ENCODE data around the gene MYO1C.

Gene MYO1C

DNA sequence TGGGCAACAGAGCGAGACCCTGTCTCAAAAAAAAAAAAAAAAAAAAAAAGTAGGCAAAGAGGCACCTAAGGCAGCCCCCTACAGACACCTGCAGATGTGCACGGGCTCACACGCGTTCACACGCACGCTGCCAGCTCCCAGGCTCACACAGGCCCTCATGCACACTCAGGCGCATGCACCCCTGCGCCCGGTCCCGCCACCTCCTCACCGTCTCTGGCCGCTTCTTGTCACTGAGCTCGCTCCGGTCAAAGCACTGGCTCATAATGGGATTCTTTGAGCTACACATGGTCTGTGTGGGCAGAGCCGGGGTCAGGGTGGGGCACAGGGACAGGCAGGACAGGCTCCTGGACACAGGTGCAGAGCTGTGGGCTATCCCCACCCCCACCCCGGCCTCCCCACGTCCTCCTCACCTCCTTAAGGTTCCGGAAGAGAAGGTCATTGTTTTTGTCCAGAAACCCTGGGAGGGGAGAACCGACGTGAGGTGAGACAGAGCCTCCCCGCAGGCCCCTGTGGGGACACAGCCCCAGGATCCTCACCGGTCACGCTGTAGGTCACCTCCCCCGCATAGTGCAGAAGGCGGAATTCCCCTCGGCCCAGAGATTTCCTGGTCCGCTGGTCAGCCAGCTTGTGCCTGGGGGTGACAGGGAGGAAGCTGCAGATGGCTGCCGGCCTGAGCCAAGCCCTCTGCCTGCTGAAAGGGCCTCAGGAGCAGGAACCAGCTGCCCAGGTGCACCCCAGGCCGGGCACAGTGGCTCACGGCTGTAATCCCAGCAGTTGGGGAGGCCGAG is 17.9 kb downstream of the MYO1C start:
- no peak for TF ChIP-seq MAX (IDR thresholded peaks at IDR 0.05)
- TF ChIP-seq FOXM1 (IDR thresholded peaks at IDR 0.05; ENCODE audit: borderline replicate concordance, low read depth), result no peak
- TF ChIP-seq TCF12 (IDR thresholded peaks at IDR 0.05; ENCODE audit: low read depth), result no peak
- TF ChIP-seq ZBTB7A (IDR thresholded peaks at IDR 0.05; ENCODE audit: low read depth), result no peak
- TF ChIP-seq, protein P1, sequence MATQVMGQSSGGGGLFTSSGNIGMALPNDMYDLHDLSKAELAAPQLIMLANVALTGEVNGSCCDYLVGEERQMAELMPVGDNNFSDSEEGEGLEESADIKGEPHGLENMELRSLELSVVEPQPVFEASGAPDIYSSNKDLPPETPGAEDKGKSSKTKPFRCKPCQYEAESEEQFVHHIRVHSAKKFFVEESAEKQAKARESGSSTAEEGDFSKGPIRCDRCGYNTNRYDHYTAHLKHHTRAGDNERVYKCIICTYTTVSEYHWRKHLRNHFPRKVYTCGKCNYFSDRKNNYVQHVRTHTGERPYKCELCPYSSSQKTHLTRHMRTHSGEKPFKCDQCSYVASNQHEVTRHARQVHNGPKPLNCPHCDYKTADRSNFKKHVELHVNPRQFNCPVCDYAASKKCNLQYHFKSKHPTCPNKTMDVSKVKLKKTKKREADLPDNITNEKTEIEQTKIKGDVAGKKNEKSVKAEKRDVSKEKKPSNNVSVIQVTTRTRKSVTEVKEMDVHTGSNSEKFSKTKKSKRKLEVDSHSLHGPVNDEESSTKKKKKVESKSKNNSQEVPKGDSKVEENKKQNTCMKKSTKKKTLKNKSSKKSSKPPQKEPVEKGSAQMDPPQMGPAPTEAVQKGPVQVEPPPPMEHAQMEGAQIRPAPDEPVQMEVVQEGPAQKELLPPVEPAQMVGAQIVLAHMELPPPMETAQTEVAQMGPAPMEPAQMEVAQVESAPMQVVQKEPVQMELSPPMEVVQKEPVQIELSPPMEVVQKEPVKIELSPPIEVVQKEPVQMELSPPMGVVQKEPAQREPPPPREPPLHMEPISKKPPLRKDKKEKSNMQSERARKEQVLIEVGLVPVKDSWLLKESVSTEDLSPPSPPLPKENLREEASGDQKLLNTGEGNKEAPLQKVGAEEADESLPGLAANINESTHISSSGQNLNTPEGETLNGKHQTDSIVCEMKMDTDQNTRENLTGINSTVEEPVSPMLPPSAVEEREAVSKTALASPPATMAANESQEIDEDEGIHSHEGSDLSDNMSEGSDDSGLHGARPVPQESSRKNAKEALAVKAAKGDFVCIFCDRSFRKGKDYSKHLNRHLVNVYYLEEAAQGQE (IDR thresholded peaks at IDR 0.05; ENCODE audit: low read depth), result no peak
- TF ChIP-seq RAD21 (IDR thresholded peaks at IDR 0.05; ENCODE audit: low read depth), result no peak
- no peak for TF ChIP-seq TEAD4 (IDR thresholded peaks at IDR 0.05)
- TF ChIP-seq YY1 (IDR thresholded peaks at IDR 0.05; ENCODE audit: low read depth), result no peak
- TF ChIP-seq TAF1 (IDR thresholded peaks at IDR 0.05; ENCODE audit: low read depth), result no peak
- TF ChIP-seq NFIC (IDR thresholded peaks at IDR 0.05), result no peak

DNA sequence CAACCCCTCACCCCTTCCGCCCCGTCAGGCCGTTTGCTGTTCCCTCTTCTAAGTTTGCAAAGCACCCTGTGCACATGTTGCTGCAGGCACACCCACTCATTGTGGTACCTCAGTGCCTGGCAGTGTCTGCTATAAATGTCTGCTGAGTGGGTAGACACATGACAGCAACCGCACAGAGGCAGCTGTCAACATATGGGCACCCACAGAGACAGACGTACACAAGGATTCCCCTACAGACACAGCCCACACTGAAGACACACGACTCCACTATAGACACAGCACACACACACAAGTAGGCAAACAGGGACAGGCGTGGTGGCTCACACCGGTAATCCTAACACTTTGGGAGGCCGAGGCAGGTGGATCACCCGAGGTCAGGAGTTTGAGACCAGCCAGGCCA is 18.6 kb downstream of the MYO1C start:
- TF ChIP-seq CREB1 (IDR thresholded peaks at IDR 0.05; ENCODE audit: low read depth) (no peak), TCF12 (IDR thresholded peaks at IDR 0.05; ENCODE audit: low read depth) (no peak), EGR1 (IDR thresholded peaks at IDR 0.05) (no peak)

DNA sequence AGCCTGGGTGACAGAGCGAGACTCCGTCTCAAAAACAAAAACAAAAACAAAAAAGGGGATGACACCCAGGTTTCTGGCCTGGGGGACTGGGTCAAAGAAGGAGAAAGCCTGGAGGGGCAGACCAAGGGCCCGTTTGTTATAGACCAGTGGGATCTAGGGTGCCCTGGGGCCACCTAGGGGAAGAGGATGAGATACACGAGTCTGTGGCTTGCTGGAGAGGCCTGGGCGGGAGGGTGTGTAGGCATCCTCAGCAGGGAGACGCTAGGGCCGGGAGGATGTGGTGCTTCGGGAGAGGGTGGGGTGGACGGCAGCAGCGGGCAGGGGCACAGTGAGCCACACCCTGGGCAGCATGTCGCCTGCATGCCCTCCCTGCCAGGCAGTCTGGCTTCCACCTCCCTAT is 19.3 kb downstream of the MYO1C start:
- TF ChIP-seq EP300 (IDR thresholded peaks at IDR 0.05; ENCODE audit: borderline replicate concordance), result no peak

DNA sequence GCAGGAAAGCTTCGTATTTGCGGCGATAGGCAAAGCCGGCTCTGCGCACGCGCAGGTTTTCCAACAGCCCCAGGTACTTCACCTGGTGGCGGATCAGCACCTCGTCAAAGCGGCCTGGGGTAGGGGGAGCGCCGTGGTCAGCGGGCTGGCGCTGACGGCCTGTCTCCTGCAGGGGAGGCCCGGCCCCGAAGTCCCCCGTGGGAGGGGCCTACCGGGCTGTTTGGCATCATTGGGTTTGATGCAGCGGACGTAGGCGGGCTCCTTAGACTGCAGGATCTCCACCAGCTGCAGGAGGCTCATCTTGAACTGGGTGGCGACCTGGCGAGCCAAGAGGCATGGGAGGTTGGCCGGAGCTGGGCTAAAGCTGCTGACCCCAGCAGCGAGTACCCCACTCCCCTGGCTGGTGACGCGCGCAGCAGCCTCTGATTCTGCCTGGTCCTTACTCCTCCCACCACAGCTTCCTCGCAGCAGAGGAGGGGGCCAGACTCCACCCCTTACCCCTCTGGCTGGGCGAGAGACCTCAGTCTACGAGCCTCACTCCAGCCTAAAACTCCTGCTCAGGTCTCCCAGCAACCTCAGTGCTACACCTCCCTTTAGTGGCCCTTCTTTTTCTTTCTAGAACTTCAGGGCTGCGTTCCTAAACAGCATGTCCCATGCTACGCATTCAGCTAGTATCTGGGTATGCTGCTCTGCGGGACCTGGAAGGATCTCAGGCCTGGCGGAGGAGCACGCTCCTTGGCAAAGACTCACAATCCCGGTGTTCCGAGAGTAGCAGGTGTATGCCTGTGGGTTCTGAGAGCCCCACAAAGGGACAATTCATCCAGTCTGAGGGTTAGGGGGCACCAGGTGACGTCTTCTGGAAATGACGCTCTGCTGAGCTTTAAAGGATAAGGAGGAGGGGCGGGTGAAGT is 20.3 kb downstream of the MYO1C start:
- no peak for TF ChIP-seq EP300 (IDR thresholded peaks at IDR 0.05; ENCODE audit: borderline replicate concordance)
- no peak for TF ChIP-seq YY1 (IDR thresholded peaks at IDR 0.05; ENCODE audit: low read depth)
- no peak for TF ChIP-seq TCF12 (IDR thresholded peaks at IDR 0.05; ENCODE audit: low read depth)
- TF ChIP-seq EGR1 (IDR thresholded peaks at IDR 0.05), result no peak
- TF ChIP-seq USF1 (IDR thresholded peaks at IDR 0.05), result no peak
- no peak for TF ChIP-seq CEBPB (IDR thresholded peaks at IDR 0.05)
- no peak for TF ChIP-seq MAX (IDR thresholded peaks at IDR 0.05)
- no peak for TF ChIP-seq FOXM1 (IDR thresholded peaks at IDR 0.05; ENCODE audit: borderline replicate concordance, low read depth)
- TF ChIP-seq ZBTB7A (IDR thresholded peaks at IDR 0.05; ENCODE audit: low read depth), result no peak
- TF ChIP-seq, protein P1 (IDR thresholded peaks at IDR 0.05; ENCODE audit: low read depth), result no peak
- TF ChIP-seq TEAD4 (IDR thresholded peaks at IDR 0.05), result no peak
- TF ChIP-seq NFIC (IDR thresholded peaks at IDR 0.05), result no peak
- no peak for TF ChIP-seq CREB1 (IDR thresholded peaks at IDR 0.05; ENCODE audit: low read depth)
- TF ChIP-seq RAD21 (IDR thresholded peaks at IDR 0.05; ENCODE audit: low read depth), result no peak
- no peak for TF ChIP-seq TAF1 (IDR thresholded peaks at IDR 0.05; ENCODE audit: low read depth)

DNA sequence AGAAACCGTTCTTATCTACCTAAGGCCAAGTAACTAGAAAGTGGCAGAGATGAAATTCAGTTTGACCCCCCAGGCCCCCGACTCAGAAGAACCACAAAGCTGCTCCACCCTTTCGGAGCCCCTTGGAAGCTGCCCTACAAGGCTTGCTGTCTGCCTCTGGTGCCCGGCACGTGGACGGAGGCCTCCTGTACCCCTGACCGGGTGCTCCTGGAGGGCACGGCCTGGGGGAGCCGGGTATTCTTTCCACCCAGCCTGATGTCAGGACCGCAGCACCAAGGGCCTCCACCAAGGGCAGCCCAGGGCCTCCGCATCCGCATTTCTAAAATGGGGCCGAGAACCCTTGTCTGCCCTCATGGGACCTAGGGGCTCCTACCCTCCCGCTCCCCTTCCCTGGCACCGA is 21.0 kb downstream of the MYO1C start:
- TF ChIP-seq, protein P1 (IDR thresholded peaks at IDR 0.05; ENCODE audit: low read depth), result no peak
- no peak for TF ChIP-seq EP300 (IDR thresholded peaks at IDR 0.05; ENCODE audit: borderline replicate concordance)
- no peak for TF ChIP-seq RAD21 (IDR thresholded peaks at IDR 0.05; ENCODE audit: low read depth)
- no peak for TF ChIP-seq MAX (IDR thresholded peaks at IDR 0.05)
- TF ChIP-seq ZBTB7A (IDR thresholded peaks at IDR 0.05; ENCODE audit: low read depth), result no peak
- no peak for TF ChIP-seq CEBPB (IDR thresholded peaks at IDR 0.05)
- no peak for TF ChIP-seq TEAD4 (IDR thresholded peaks at IDR 0.05)
- TF ChIP-seq TAF1 (IDR thresholded peaks at IDR 0.05; ENCODE audit: low read depth), result no peak
- no peak for TF ChIP-seq FOXM1 (IDR thresholded peaks at IDR 0.05; ENCODE audit: borderline replicate concordance, low read depth)
- no peak for TF ChIP-seq TCF12 (IDR thresholded peaks at IDR 0.05; ENCODE audit: low read depth)
- TF ChIP-seq USF1 (IDR thresholded peaks at IDR 0.05), result no peak
- TF ChIP-seq NFIC (IDR thresholded peaks at IDR 0.05), result no peak
- no peak for TF ChIP-seq EGR1 (IDR thresholded peaks at IDR 0.05)
- TF ChIP-seq CREB1 (IDR thresholded peaks at IDR 0.05; ENCODE audit: low read depth), result no peak
- TF ChIP-seq YY1 (IDR thresholded peaks at IDR 0.05; ENCODE audit: low read depth), result no peak
